ENCODE results near the gene G6PC2. TPM values are rescaled to one million over a fixed set of nuclear protein-coding genes. Genes with fewer than 3 reads are reported as not detected.
A peak's percentile ranks its signal among the peaks of the same experiment; 100 is the strongest.
"Not testable (repeated sequence)": the region's sequence is repeated elsewhere in the genome, so short reads cannot be mapped to it uniquely, and the experiment has no call there.

Gene G6PC2, protein sequence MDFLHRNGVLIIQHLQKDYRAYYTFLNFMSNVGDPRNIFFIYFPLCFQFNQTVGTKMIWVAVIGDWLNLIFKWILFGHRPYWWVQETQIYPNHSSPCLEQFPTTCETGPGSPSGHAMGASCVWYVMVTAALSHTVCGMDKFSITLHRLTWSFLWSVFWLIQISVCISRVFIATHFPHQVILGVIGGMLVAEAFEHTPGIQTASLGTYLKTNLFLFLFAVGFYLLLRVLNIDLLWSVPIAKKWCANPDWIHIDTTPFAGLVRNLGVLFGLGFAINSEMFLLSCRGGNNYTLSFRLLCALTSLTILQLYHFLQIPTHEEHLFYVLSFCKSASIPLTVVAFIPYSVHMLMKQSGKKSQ
- total RNA-seq: not detected

DNA sequence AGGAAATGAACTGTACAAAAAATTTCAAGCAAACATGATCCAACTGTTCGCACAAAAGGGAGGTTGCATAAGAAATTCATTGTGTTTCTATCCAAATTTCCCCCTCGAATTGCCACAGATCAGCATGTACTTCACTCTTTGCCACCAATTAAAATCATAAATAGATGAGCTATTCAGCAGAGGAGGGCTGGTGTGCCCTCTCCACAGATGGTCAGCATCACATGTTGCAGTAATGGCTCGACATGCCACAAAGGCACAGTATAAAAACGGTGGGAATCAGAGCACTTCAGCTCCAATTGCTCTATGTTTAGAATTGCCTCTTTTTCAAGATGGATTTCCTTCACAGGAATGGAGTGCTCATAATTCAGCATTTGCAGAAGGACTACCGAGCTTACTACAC lies at the start of gene G6PC2:
TSS of gene G6PC2 (plus strand) at position 289 of the 400 bp plus-strand sequence. CDS start at position 330, 41 bp downstream.
- Mint-ChIP-seq H3K36me3 (no peaks in the 10 kb centered on the region), H3K27ac (no peak within 1 kb of the TSS), H3K9me3 (no peaks in the 10 kb centered on the region)
- ATAC-seq: no peak
- DNase-seq (ENCODE audit: low spot score in 2 of 2): no peak

DNA sequence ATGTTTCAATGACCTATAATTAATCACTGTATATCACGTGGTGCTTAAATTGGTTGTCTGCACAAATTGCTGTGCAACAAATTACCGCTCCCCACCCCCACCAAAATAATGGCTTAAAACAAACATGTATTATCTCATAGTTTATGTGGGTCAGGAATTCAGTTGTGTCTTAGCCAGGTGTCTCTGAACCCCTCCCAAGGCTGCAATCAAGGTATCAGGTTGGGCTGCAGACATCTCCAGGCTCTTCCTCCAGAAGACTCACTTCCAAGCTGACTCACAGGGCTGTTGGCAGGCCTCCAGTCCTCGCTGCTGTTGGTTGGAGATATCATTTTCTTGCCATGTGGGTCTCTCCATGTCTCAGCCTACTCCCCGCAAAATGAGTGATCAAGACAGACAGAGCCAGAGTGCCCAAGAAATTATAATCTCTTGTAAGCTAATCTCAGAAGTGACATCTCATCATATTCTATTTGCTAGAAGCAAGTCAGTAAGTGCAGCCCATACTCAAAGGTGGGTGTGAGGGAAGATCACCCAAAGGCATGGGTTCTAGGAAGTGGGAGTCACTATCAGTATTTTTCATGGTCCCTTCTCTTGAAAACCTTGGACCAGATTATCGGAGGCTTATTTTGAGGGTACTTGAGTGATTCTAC lies 49.3 kb upstream of the G6PC2 start:
- ATAC-seq (no peak), DNase-seq (ENCODE audit: low spot score in 2 of 2) (no peak)
- H3K36me3 Mint-ChIP-seq: peaks cover 7 to 17% of the 10 kb centered on the region in 2 donors
- H3K9me3 Mint-ChIP-seq: peaks cover 6 to 7% of the 10 kb centered on the region in 2 donors
- no peak overlapping the region for H3K27ac Mint-ChIP-seq

- Mint-ChIP-seq H3K36me3 (peaks cover 7 to 22% of the 10 kb centered on the region in 2 donors), H3K27ac (no peak overlapping the region), H3K9me3 (peaks cover 6 to 7% of the 10 kb centered on the region in 2 donors)
- ATAC-seq (no peak), DNase-seq (ENCODE audit: low spot score in 2 of 2) (no peak)
These were observed 48.6 kb upstream of the G6PC2 start for GRCh38 chr2:168852481-168852880.

- peaks cover 7 to 22% of the 10 kb centered on the region in 2 donors for H3K36me3 Mint-ChIP-seq
- H3K9me3 Mint-ChIP-seq: peaks cover 6 to 7% of the 10 kb centered on the region in 2 donors
- H3K27ac Mint-ChIP-seq: no peak overlapping the region
- DNase-seq (ENCODE audit: low spot score in 2 of 2) (no peak), ATAC-seq (no peak)
These were observed 47.6 kb upstream of the G6PC2 start for GRCh38 chr2:168853471-168853870.

GRCh38 chr2:168854651-168855050 lies 46.4 kb upstream of the G6PC2 start:
- ATAC-seq: no peak
- Mint-ChIP-seq H3K9me3 (peaks cover 6 to 7% of the 10 kb centered on the region in 2 donors), H3K27ac (no peak overlapping the region), H3K36me3 (peaks cover 7 to 22% of the 10 kb centered on the region in 2 donors)
- DNase-seq (ENCODE audit: low spot score in 2 of 2): no peak

DNA sequence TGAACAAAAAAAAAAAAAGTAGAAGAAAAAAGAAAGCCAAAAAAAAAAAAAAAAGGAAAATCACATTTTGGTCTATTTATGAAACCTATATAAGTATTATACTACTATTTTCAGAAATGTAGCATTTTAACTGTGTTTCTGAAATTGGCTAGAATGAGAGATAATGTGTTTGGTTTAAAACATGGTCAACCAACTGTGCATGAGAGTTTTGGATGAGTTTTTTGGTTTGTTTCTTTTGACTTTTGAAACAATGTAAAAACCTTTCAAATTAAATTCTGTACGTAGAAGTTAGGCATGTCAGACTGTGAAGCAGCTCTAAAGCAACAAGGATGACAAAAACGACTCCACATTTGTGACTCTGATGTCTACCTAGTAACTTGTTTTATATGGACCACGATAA lies 45.5 kb upstream of the G6PC2 start:
- DNase-seq (ENCODE audit: low spot score in 2 of 2) (no peak), ATAC-seq (no peak)
- H3K36me3 Mint-ChIP-seq: peaks cover 7 to 22% of the 10 kb centered on the region in 2 donors
- peaks cover 6 to 7% of the 10 kb centered on the region in 2 donors for H3K9me3 Mint-ChIP-seq
- no peak overlapping the region for H3K27ac Mint-ChIP-seq

DNA sequence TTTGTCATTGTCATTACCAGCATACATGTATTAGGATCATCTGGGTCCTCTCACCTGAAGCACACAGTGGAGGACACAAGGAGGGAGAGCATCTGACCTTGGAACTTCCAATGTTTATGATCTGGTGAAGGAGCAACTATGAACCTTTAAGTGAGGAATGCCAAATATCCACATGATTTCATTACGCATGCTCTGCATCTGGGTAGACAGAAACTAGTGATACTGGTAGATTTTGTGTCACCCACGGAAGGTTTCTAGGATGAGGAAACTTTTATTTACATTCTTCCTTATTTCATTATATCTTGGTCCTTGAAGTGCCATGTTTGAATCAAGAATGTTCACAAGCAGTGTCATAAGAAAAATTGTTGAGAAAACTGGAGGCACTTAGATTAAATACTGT lies 42.9 kb upstream of the G6PC2 start:
- H3K27ac Mint-ChIP-seq: no peak overlapping the region
- H3K9me3 Mint-ChIP-seq: peaks cover 6 to 7% of the 10 kb centered on the region in 2 donors
- no peak for DNase-seq (ENCODE audit: low spot score in 2 of 2)
- peaks cover 7 to 21% of the 10 kb centered on the region in 2 donors for H3K36me3 Mint-ChIP-seq
- ATAC-seq: no peak

DNA sequence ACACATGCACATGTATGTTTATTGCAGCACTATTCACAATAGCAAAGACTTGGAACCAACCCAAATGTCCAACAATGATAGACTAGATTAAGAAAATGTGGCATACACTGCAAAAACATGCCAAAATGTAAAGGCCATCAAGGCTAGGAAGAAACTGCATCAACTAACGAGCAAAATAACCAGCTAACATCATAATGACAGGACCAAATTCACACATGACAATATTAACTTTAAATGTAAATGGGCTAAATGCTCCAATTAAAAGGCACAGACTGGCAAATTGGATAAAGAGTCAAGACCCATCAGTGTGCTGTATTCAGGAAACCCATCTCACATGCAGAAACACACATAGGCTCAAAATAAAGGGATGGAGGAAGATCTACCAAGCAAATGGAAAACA lies 33.9 kb upstream of the G6PC2 start:
- not testable (repeated sequence) for ATAC-seq; DNase-seq (ENCODE audit: low spot score in 2 of 2); H3K27ac Mint-ChIP-seq; H3K9me3 Mint-ChIP-seq
- H3K36me3 Mint-ChIP-seq: peaks cover 19 to 61% of the 10 kb centered on the region in 2 donors

DNA sequence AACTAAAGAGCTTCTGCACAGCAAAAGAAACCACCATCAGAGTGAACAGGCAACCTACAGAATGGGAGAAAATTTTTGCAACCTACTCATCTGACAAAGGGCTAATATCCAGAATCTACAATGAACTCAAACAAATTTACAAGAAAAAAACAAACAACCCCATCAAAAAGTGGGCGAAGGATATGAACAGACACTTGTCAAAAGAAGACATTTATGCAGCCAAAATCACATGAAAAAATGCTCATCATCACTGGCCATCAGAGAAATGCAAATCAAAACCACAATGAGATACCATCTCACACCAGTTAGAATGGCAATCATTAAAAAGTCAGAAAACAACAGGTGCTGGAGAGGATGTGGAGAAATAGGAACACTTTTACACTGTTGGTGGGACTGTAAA lies 30.7 kb upstream of the G6PC2 start:
- not testable (repeated sequence) for H3K27ac Mint-ChIP-seq; ATAC-seq; DNase-seq (ENCODE audit: low spot score in 2 of 2); H3K9me3 Mint-ChIP-seq
- H3K36me3 Mint-ChIP-seq: peaks cover 11 to 39% of the 10 kb centered on the region in 2 donors

- DNase-seq (ENCODE audit: low spot score in 2 of 2); ATAC-seq; H3K9me3 Mint-ChIP-seq; H3K27ac Mint-ChIP-seq: not testable (repeated sequence)
- H3K36me3 Mint-ChIP-seq: peaks cover 10 to 37% of the 10 kb centered on the region in 2 donors
These were observed 30.3 kb upstream of the G6PC2 start for GRCh38 chr2:168870824-168871223.

DNA sequence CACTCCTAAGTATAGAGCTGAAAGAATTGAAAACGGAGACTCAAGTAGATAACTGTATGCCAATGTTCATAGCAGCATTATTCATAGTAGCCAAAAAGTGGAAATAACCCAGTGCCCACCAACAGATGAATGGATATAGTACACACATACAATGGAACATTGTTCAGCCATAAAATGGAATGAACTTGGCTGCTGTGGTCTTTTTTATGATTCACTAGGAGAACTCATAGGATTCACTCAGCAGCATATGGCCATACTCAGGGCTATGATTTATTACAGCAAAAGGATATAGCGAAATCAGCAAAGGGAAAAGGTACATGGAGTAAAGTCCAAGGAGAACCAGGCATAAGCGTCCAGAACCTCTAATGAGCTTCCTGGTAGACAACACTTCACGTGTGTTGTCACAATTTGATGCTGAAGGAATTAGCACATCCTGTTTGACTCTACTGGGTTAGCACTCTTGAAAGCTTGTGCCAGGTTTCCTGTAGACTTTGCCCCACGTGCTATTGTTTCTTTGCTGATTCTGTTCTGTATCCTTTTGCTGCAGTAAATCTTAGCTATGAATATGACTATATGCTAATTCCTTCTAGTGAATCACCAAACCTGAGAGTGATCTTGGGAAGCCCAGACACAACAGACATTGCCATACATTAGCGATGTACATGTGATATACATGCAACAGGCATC lies 26.6 kb upstream of the G6PC2 start:
- Mint-ChIP-seq H3K9me3 (no peaks in the 10 kb centered on the region), H3K27ac (no peak overlapping the region), H3K36me3 (peaks cover 4 to 16% of the 10 kb centered on the region in 2 donors)
- DNase-seq (ENCODE audit: low spot score in 2 of 2) (no peak), ATAC-seq (no peak)

DNA sequence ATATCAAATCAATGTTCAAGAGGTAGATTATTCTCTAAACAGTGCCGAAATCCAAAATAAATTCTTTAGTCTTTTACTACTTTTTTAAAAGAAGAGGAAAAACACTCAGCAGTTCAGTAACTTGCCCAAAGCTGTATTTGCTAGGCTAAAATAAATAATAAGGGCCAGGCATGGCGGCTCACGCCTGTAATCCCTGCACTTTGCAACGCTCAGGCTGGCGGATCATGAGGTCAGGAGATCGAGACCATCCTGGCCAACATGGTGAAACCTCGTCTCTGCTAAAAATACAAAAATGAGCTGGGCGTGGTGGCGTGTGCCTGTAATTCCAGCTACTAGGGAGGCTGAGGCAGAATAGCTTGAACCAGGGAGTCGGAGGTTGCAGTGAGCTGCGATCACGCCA lies 18.9 kb upstream of the G6PC2 start:
- H3K27ac Mint-ChIP-seq; ATAC-seq; DNase-seq (ENCODE audit: low spot score in 2 of 2); H3K9me3 Mint-ChIP-seq: not testable (repeated sequence)
- H3K36me3 Mint-ChIP-seq: peaks cover 0 to 26% of the 10 kb centered on the region in 2 donors

DNA sequence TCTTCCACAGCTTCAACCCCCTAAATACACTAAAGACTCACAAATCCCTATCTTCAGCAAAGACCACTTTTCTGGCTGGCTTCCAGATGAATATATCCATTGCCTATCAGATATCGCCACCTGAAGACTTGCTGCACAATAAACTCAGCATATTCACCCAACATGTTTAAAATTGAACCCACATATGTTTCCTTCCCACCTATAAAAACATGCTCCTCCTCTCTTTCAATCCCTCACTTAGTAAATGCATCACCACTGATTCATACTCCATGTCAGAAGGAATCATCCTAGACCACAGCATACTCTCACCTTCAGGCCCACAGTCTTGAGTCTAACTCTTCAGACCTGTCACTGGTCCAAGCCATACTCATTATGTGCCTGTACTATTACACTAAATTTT lies 16.1 kb upstream of the G6PC2 start:
- DNase-seq (ENCODE audit: low spot score in 2 of 2): no peak
- Mint-ChIP-seq H3K27ac (no peak overlapping the region), H3K9me3 (no peaks in the 10 kb centered on the region), H3K36me3 (peaks cover 9 to 46% of the 10 kb centered on the region in 2 donors)
- ATAC-seq: peak; percentile 92 to 93

- Mint-ChIP-seq H3K9me3 (no peaks in the 10 kb centered on the region), H3K36me3 (peaks cover 15 to 42% of the 10 kb centered on the region in 2 donors), H3K27ac (peak overlapping the region; percentile 93)
- no peak for DNase-seq (ENCODE audit: low spot score in 2 of 2)
- ATAC-seq: peak in 1 of 2 donors; percentile 1
These were observed 11.5 kb upstream of the G6PC2 start for GRCh38 chr2:168889635-168890005.

GRCh38 chr2:168890006-168890782 lies 10.9 kb upstream of the G6PC2 start, which contains the start of gene SPC25:
Gene SPC25, minus strand, starts transcription at chr2:168890430. Its CDS starts 911 bp downstream, at chr2:168889519.
- H3K9me3 Mint-ChIP-seq: no peaks in the 10 kb centered on the region
- peak within 1 kb of the TSS; percentile 93 for H3K27ac Mint-ChIP-seq
- ATAC-seq (peak; percentile 99 to 100), DNase-seq (ENCODE audit: low spot score in 2 of 2) (peak; percentile 84 to 90)
- H3K36me3 Mint-ChIP-seq: peaks cover 15 to 37% of the 10 kb centered on the region in 2 donors

DNA sequence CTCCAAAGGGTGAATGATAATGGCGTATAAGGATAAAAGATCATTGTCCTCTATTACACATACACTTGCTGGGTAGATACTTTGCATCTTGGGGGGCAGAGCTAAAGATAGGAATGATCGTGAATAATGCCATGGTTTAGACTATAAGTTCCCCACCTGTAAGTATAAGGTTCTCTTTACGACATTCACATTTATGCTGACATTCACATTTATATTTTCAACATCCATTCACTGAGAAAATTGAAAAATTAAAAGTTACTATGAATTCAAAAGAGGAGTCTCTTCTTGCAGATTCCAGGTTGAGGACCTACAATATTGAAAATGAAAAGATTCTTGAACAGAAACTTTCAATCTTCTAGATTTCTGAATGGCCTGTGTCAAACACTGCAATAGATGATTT lies 8.8 kb upstream of the G6PC2 start:
- Mint-ChIP-seq H3K9me3 (no peaks in the 10 kb centered on the region), H3K36me3 (peaks cover 15 to 23% of the 10 kb centered on the region in 2 donors), H3K27ac (no peak overlapping the region)
- DNase-seq (ENCODE audit: low spot score in 2 of 2): no peak
- ATAC-seq: no peak

All from activated naive CD4-positive, alpha-beta T cell treated with anti-CD3 and anti-CD28 coated beads, Interleukin-2, amount 50 U/mL, for 72 hours (primary cell).